Islet of Langerhans (tissue), 1 donor: ENCODE measurements around the gene COQ7.

Experiments
- FAIRE-seq: peaks from one replicate; lab custom pipeline; 2011; peaks lifted over from hg19 to GRCh38; lab: Jason Lieb, UNC

COQ7 gene

DNA sequence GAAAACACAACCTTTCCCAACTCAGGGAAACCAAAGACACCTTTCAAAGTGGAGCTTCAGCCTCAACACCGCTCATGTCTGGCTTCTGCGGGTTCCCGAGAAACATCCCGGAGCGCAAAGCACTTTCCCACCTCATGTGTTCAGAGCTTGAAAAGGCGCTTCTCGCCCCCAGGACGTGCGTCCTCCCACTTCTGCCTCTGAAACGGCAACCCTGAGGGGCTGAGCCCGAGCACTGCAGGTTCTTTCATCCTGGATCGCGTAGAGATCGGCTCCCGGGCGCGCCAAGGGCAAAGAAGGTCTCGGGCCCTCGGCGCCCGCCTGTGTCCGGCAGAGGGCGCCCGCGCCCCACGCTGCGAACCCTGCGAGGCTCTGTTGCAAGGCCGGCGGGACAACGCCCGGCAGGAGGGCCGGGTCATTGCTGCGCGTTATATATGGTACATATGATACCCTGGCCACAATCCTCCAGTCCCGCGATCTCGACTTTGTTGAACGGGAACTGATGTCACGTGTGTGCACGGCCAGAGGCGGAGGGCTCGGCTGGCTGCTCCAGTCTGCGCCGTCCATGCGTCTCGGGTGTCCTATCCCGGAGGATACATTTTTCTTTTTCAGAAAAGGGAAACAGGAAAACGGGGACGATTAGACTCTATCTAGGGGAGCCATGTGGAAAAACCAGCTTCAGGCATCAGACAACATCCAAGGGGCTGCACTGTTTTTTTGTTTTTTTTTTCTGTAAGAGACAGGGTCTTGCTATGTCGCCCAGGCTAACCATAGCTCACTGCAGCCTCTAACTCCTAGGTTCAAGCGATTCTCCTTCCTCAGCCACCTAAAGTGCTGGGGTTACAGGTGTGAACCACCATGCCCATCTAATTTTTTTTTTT lies 19.1 kb downstream of the COQ7 start:
- no peak for FAIRE-seq

DNA sequence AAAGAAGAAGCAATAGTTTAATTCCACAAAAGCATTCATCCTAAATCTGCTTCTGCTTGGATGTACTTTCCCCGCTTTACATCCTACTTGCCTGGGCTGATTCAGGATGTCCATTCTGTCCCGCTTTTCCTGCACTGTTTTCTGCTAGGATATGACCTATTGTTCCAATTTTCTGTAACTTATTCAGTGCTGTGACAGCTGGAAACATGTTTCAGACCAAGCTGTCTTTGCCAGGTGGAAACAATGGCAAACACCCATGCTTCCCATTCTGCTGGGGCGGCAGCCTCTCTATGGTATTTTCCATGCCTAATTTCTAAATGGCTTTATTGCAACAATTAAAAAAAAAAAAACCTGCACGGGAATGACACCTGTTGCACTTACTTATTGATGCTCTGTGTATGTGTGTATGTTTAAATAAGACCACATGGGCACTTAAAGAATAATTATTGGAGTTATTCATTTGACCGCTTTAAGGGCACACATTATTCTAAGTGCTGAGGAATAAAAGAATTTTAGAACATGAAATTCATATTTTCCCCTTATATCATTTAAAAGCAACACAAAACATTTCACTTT lies 21.0 kb downstream of the COQ7 start:
- FAIRE-seq = no peak

DNA sequence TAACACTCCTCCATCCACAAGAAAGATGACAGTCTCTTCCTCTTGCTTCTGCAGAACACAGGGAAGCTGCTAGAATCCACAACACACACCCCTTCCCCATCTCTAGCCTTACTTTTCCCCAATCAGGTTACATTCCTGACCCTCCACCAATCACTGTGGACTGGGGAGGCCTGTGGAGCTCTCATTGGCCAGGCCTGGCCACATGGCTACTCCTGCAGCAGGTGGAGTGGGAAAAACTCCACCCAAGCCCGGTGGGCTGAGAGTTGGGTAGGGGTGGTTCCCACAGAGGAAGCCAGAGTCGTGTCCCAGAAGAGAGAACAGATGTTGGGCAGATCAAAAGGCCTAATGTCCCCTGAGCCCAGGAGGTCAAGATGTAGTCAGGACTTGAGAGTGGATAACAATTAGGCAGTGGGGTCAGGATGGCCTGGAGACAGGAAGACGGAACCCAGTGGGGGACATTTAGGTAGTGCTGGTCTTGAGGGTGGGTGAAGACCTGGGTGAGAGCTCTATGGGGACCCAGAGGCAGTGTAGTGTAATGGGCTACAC lies 22.1 kb downstream of the COQ7 start:
- no peak for FAIRE-seq

DNA sequence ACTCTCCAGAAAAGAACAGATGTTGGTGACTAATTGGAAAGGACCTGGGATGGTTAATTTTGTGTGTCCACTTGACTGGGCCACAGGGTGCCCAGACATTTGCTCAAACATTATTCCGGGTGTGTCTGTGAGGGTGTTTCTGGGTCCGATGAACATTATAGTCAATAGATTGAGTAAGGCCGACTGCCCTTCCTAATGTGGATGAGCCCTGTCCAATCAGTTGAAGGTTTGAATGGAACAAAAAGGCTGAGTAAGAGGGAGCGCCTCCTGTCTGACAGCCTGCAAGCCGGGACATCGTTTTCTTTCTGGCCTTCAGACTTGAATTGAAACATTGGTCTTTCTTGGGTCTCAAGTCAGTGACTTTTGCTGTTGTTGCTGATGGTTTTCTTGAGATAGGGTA lies 23.5 kb downstream of the COQ7 start:
- no peak for FAIRE-seq

DNA sequence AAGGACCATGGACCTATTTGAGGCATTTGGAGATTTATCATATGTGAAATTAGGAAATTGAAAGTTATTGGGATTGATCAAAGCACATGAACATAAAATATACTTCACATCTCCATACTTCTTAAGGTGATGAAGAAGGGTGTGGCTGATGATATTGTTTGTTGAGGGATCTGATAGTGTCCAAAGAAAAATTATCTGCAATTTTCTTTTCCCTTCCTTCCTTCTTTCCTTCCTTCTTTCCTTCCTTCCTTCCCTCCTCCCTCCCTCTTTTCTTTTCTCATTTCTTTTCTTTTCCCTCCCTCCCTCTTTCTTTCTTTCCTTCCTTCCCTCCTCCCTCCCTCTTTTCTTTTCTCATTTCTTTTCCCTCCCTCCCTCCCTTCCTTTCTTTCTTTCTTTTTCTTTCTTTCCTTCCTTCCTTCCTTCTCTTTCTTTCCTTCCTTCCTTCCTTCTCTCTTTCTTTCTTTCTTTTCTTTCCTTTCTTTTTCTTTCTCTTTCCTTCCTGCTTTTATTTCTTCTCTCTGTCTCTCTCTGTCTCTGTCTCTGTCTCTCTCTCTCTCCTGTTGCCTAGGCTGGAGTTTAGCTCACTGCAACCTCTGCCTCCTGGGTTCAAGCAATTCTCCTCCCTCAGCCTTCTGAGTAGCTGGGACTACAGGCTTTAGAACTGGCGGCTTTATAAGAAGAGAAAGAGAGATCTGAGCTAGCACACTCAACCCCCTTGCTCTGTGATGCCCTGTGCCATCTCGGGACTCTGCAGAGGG lies 25.4 kb downstream of the COQ7 start:
- FAIRE-seq = no peak

DNA sequence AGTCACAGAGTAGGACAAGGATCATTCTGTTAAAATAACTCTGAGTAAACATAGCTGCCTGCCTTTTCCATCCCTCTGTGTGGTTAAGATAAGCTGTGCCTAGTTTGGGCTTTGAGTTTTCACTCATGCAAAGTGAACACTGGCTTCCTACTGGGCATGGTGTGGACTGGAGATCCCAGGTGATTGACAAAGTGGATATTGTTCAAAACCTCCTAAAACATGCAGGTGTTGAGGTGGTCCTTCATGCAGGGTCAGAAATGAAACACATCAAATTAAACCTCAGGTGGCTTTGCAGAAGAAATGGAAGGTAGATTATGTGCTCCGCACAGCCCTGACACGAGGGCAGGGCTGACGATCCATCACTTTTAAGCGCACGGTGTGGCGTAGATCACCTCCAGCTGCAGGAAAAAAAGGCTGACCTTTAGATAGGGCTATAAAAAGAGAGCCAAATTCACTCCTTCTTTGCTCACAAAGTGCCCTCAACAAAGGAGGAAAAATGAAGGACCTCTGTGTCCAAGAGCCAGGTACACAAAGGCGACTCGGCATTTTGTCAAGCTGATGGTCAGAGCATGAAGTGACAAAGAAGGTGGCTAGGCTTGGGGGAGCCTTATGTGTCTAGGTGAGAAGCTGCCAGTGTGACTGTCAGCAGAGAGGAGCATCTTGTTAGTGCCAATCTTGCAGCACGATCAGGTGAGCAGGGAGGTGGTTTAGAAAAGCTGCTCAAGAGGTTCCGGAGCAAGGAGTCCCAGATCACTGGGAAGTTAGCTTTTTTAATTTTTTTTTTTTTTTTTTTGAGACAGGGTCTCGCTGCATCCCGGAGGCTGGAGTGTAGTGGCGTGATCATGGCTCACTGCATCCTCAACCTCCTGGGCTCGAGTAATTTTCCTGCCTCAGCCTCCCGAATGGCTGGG lies 26.5 kb downstream of the COQ7 start:
- no peak for FAIRE-seq

DNA sequence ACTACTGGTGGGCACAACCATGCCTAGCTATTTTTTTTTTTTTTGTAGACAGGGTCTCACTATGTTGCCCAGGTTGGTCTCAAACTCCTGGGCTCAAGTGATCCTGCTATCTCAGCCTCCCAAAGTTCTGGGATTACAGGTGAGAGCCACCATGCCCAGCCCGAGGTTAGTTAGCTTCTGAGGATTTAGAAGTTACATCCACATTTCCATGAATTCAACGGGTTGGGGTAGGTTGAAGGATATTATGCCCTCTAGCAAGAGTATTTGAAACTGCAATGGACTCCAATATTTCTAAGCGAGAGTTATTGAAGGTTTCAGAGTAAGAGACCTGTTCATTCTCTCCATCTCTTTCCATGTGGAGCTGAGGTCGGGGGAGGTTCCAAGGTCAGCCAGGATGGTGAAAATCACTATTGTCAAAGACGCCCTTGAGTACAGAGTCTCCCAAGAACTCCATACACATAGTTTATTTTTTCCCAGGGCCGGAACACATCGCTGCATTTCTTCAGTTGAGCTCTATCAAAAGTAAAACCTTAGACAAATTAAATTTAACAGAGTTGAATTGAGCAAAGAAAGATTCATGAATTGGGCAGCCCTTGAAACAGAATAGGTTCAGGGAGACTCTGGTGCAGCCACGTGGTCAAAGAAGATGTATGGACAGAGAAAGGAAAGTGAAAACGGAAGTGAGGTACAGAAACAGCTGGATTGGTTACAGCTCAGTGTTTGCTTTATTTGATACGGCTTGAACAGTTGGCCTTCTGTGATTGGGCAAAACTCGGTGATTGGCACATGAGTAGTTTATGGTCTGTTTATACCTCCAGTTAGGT lies 27.3 kb downstream of the COQ7 start:
- no peak for FAIRE-seq

DNA sequence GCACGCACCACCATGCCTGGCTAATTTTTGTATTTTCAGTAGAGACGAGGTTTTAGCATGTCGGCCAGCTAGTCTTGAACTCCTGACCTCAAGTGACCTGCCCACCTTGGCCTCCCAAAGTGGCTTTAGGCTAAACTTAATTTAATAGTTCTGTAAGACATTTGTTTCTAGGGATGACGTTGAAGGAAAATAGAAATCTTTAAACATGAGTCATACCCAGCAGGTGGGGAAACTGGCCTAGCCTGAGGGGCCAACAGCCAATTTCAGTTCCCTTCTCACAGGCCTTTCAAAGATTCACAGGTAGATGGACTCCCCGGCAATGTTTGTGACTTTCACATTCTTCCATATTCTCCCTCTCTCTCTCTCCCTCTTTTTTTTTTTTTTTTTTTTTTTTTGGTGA lies 28.2 kb downstream of the COQ7 start:
- FAIRE-seq = no peak

DNA sequence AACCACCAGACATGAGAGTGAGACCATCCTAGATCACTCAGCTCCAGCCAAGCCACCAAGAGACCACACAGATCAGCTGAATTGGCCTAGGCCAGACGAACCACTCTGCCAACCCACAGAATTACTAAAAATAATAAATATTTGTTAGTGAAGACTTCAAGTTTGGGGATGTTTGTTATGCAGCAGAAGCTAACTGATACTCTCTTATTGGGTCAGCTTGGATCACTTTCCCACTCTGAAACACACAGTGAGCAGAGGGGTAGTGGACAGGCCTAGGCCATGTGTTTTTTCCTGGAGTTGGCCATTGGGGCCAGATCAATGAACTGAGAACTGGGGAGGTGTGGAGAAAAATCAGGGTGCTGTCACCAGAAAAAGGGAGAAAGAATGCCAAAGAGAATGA lies 30.8 kb downstream of the COQ7 start:
- no peak for FAIRE-seq

DNA sequence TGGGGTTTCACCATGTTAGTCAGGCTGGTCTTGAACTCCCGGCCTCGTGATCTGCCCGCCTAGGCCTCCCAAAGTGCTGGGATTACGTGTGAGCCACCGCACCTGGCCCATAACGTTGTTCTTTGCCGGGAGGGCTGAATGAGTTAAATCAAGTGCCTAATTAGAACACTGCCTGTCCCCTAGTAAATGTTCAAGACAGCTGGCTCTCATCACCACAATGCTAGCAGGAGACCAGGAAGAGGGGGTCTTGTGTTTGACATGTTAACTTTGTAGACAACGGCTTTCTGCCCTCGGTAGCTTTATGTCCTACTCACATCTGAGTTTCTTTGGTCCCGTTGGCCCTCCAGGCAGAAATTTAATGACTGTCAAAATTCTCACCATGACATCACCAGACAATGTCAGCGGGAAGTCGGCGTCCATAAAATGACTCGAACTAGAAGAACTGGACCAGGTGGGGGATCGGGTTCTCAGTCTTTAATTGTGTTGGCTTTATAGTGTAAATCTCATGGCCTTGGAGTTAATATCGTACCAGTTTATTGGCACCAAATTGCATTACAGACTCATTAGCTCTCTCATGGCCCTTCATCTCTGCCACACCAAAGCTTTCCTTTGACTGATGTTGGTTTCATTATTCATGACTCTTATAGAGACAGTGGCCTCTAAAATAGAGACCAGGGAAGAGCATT lies 34.9 kb downstream of the COQ7 start:
- FAIRE-seq = no peak

DNA sequence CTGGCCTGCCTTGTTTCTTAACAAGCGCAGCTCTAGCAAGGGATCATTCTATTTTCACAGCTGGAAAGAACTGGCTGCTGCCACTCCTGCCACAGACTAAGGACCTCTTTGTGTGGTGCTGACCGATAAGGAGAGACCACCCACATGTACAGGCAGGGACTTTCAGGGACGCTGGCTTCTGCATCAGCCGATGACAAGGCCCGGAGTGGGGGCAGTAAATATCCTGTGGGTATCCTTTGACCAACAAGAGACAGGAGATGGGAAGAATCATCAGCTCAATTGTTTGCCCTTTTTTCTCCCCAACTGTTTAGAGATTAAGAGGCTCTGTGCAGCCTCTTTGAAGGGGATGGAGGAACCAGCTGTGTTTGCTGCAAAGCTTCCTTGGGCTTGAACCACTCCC lies 37.2 kb downstream of the COQ7 start:
- FAIRE-seq = no peak

DNA sequence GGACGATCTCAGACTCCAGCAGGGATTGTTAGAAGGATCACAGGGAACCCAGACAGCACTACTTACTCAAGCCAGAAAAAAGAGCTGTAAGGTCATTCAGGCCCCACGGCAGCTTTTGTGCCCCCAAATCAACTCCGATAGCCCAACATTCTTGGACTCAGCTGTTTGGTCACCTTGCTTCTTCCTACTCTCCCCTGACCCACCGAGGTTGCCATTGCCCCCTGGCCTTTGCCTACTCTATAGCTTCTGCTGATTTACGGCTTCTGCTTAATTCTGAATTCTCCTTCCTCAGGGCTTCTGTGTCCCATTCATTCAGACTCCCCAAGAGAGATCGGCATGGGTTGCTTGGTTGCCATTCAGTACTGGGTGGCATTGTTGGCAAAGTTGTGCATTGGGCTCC lies 37.7 kb downstream of the COQ7 start:
- FAIRE-seq = no peak

DNA sequence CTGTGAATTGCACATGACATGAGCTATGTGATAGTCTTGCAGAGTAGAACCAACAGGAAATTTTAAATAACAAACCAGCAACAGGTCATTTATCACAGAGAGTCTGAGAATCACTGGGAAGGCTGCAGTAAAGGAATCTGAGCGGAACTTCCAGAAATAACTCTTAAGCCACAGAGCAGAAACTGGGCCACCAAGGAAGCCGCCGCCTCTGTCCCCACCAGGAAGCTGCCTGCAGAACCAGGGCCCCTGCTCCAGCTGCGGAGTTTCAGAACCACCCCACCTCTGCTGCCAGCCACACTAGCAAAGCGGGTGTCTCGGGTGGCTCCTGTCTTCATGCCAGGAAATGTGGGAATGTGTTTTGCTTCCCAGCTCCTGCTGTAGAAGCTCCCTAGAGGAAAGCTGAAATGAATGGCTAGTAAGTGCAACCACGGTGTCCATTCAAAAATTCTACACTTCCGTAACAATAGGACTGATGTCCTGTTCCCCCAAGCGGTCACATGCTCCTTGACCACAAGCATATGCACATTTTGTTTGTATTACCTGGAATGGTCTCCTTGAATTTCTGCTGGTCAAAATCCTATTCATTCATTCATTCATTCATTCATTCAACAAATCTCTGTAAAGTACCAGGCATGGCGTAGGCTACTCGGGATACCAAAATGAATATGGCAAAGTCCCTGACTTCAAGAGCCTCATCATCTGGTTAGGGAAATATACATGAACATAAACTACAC lies 38.6 kb downstream of the COQ7 start:
- FAIRE-seq = no peak

DNA sequence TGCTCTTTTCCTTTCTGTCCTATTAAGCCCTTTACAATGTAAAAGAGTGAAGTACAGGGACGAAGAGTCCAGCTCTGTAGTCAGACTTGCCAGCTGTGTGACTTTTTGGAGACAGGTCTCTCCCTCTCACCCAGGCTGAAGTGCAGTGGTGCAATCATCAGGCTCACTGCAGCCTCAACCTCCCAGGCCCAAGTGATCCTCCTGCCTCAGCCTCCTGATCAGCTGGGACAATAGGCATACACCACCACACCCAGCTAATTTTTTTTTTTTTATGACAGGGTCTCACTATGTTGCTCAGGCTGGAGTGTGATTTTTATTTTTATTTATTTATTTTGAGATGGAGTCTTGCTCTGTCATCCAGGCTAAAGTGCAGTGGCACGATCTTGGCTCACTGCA lies 39.2 kb downstream of the COQ7 start:
- no peak for FAIRE-seq

DNA sequence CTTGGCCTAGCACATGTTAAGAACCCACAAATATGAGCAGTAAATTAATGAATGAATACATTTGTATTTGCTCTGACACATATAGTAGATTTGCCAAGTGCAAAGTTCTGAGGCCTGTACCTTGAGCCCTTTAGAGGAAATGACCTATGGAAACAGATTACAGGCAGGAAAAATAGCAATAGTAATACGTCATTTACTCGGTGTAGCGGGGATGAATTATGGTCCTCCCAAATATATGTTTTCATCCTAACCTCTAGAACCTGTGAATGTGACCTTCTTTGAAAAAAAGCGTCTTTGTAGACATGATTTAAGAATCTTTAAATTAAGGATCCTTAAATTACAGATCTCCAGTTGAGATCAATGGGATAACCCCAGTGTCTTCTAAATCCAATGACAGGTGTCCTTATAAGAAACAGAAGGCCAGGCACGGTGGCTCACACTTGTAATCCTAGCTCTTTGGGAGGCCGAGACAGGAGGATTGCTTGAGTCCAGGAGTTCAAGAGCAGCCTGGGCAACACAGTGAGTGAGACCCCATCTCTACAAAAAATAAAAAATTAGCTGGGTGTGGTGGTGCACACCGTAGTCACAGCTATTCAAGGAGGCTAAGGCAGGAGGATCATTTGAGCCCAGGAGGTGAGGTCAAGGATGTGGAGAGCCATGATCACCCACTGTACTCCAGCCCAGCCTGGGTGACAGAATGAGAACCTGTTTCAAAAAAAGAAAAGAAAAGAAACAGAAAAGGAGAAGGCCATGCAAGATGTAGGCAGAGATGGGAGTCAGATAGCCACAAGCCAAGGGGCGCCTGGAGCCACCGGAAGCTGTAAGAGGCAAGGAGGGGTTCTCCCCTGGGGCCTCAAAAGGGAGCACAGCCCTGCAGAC lies 41.2 kb downstream of the COQ7 start:
- FAIRE-seq = no peak

DNA sequence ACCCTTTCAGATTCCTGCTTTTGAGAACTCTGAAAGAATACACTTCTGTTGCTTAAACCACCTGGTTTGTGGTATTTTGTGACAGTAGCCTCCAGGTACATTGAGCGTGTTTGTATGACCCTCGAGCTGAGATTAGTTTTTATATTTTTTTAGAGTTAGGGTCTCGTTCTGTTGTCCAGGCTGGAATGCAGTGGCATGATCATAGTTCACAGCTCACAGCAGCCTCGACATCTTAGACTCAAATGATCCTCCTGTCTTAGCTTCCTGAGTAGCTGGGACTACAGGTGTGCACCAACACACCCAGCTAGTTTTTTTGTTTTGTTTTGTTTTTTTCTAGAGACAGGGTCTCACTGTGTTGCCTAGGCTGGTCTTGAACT lies 41.9 kb downstream of the COQ7 start:
- no peak for FAIRE-seq

DNA sequence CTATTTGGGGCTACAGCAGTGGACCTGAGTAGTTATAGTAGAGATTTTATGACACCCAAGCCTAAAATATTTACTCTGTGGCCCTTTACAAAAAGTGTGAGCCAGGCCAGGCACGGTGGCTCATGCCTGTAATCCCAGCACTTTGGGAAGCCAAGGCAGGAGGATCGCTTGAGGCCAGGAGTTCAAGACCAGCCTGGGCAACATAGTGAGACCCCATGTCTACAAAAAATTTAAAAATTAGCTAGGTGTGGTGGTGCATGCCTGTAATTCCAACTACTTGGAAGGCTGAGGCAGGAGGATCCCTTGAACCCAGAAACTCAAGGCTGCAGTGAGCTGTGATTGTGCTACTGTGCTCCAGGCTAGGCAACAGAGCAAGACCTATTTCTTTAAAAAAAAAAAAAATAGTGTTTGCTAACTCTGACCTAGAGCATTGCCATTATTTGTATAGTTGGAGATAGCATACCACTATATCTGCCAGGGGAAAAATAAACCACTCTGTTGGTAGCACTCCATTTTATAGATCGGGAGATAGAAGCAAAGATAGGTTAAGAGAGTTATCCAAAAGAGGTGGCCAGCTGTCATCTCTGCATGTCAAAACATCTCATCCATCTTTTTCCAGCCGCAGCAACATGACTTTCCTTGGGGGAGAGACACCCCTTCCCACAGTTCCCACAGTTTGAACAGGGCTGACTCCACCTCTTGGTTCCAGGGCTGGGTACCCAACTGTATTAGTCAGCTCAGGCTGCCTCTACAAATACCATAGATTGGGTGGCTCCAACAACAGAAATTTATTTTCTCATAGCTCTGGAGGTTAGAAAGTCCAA lies 43.3 kb downstream of the COQ7 start:
- no peak for FAIRE-seq

DNA sequence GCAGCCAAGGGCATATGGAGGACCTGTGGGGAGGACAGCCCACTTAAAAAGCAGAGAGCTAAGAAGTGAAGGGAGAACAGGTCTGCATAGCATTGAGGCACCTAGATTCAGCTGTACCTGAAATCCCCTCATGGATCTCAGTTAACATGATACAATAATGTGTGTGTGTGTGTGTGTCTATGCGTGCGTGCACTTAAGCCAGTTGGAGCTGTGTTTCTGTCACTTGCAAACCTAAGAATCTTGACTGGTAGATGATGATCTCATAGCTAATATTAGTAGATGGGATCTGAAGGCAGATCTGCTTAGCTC lies 44.6 kb downstream of the COQ7 start:
- no peak for FAIRE-seq
